Measurements from ENCODE around the gene SPATA6. TPM values are rescaled to one million over a fixed set of nuclear protein-coding genes. Genes with fewer than 3 reads are reported as not detected.
"Not testable (repeated sequence)": the region's sequence is repeated elsewhere in the genome, so short reads cannot be mapped to it uniquely, and the experiment has no call there.

The SPATA6 gene
- total RNA-seq, 3 donors from 2014 or later, result 0.38 to 1.7 (median 1.3) TPM

DNA sequence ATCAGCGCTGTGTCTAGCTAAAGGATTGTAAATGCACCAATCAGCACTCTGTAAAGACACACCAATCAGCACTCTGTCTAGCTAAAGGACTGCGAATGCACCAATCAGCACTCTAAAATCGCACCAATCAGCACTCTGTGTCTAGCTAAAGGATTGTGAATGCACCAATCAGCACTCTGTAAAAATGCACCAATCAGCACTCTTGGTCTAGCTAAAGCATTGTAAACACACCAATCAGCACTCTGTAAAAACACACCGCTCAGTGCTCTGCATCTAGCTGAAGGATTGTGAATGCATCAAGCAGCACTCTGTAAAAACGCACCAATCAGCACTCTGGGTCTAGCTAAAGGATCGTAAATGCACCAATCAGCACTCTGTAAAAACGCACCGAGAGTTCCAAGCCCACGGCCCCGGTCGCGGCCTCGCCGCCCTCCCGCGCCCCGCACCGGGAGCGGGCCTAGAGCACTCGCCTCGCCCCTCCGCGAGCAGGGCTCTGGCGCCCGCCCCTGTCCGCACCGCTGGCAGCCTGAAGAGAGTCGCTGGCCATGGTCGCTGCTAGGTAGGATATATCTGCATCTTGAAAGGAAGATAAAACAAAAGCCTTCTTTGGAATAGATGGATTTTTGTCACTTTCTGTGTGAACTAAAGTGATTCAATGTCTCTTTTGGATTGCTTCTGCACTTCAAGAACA lies 36.5 kb downstream of the SPATA6 start:
- ATAC-seq, H3K9me3 Mint-ChIP-seq: not testable (repeated sequence)

DNA sequence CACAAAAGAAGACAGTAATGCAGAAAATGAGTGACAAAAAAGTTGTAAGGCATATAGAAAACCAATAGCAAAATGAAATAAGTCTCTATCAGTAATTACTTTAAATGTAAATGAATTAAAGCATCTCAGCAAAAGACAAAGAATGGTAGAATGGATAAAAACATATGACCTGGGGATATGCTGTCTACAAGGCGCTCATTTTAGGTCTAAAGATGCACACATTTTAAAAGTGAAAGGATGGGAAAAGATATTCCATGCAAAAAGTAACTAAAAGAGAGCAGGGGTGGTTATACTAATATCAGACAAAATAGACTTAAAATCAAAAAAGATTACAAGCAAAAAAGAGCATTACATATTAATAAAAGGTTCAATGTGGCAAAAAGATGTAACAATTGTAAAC lies 41.2 kb downstream of the SPATA6 start:
- H3K4me3 Mint-ChIP-seq, result no peak overlapping the region
- H3K27me3 Mint-ChIP-seq (ENCODE audit: low read depth), result no peaks in the 10 kb centered on the region
- H3K4me1 Mint-ChIP-seq (ENCODE audit: low read depth), result no peaks in the 10 kb centered on the region
- DNase-seq (no peak), ATAC-seq (no peak)
- H3K36me3 Mint-ChIP-seq (ENCODE audit: insufficient read depth), result no peaks in the 10 kb centered on the region
- peaks cover under 1% of the 10 kb centered on the region for H3K9me3 Mint-ChIP-seq

More for the DNA sequence above, 36.5 kb downstream of the SPATA6 start:
- not testable (repeated sequence) for H3K4me1 Mint-ChIP-seq (ENCODE audit: low read depth); H3K36me3 Mint-ChIP-seq (ENCODE audit: insufficient read depth); H3K4me3 Mint-ChIP-seq; DNase-seq; H3K27me3 Mint-ChIP-seq (ENCODE audit: low read depth)

DNA sequence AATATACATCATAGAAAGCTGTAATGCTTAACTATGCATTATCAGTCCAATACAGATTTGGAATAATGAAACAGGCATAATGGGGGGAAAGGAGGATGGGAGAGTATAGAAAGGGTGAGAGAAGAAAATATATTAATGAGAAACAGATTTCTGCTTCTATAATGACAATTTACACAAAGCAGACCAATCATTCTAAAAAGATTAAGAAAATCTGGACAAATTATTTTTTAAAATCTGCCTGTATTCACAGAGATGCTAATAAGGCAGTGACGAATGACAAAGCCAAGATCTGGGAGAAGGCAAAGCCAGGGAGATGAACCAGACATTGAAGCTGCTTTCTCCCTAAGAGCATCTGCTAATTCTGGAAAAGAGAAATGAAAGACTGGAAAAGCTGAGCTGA lies 50.0 kb downstream of the SPATA6 start:
- DNase-seq (no peak), ATAC-seq (no peak)
- Mint-ChIP-seq H3K4me3 (no peak overlapping the region), H3K36me3 (ENCODE audit: insufficient read depth) (no peaks in the 10 kb centered on the region), H3K9me3 (no peaks in the 10 kb centered on the region), H3K27me3 (ENCODE audit: low read depth) (no peaks in the 10 kb centered on the region), H3K4me1 (ENCODE audit: low read depth) (no peaks in the 10 kb centered on the region)

DNA sequence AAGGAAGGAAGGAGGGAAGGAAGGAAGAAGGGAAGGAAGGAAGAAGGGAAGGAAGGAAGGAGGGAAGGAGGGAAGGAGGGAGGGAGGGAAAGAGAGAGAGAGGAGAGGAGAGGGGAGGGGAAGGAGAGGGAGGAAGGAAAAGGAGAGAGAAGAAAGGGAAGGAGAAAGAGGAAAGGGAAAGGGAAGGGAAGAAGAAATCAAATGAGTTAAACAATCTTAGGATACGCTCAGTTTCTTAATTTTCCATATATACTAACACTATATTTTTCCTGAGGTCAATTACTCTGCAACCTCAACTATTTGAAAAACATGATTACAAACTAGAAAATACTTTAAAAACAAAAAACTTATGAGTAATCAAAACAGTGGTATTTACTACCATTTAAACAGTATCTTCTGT lies 53.3 kb downstream of the SPATA6 start:
- Mint-ChIP-seq H3K36me3 (ENCODE audit: insufficient read depth) (no peaks in the 10 kb centered on the region), H3K4me3 (no peak overlapping the region), H3K27me3 (ENCODE audit: low read depth) (no peaks in the 10 kb centered on the region), H3K4me1 (ENCODE audit: low read depth) (no peaks in the 10 kb centered on the region), H3K9me3 (no peaks in the 10 kb centered on the region)
- ATAC-seq (no peak), DNase-seq (no peak)

DNA sequence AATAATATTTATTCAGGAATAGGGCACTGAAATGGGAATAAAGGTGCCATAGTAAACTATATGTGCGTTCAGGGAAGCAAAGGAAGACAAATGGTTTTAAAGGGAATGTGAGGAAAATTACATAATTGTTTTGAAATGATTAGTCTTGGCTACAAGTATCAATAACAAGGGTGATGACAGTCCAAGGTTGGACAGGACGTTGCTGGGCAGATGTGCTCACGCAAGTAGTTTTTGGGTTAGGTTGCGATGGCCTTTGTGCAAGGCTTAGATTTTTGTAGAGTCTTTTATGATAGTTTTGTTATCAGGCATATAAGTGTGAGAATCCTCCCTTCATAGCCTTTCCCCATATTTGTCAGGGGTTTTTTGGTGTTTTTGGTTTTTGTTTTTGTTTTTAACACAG lies 57.0 kb downstream of the SPATA6 start:
- H3K9me3 Mint-ChIP-seq, result no peaks in the 10 kb centered on the region
- H3K4me3 Mint-ChIP-seq, result no peak overlapping the region
- no peak for DNase-seq
- ATAC-seq, result no peak
- no peaks in the 10 kb centered on the region for H3K27me3 Mint-ChIP-seq (ENCODE audit: low read depth)
- H3K4me1 Mint-ChIP-seq (ENCODE audit: low read depth), result no peaks in the 10 kb centered on the region
- H3K36me3 Mint-ChIP-seq (ENCODE audit: insufficient read depth), result no peaks in the 10 kb centered on the region

DNA sequence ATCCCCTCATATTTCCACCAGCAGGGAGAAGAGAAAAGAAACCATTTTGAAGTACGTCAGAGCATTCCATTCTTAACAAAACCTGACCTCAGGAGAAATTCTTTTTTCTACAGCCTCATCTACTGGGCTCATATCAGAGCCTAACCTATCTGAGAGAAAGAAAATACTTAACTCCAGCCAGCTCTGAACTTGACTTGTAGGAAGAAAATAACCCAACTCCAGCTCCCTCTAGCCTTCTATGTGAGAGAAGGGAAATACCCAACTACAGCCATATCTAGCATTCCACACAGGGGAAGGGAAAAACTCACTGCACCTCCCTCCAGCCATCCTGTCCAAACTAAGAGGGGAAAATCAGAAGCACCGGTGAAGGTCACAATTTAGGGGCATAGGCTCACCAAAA lies 57.7 kb downstream of the SPATA6 start:
- ATAC-seq (no peak), DNase-seq (no peak)
- Mint-ChIP-seq H3K27me3 (ENCODE audit: low read depth) (no peaks in the 10 kb centered on the region), H3K36me3 (ENCODE audit: insufficient read depth) (no peaks in the 10 kb centered on the region), H3K4me1 (ENCODE audit: low read depth) (no peaks in the 10 kb centered on the region), H3K4me3 (no peak overlapping the region), H3K9me3 (no peaks in the 10 kb centered on the region)

DNA sequence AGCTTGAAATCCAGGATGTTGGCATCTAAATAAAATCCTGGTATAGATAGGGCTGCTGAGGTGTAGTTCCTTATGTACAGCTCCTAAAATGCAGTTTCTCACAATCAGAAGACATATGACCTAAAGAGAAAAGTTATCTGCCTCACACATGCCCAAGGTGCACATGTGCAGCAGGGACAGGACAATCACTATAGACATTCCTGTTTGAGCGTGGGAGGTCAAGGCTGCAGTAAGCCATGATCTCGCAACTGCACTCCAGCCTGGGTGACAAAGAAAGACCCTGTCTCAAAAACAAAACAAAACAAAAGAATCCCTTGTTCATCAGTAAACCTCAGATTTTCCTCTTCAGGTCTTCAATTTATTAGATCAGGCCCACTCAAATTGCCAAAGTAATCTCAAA lies 66.1 kb downstream of the SPATA6 start:
- Mint-ChIP-seq H3K9me3 (no peaks in the 10 kb centered on the region), H3K36me3 (ENCODE audit: insufficient read depth) (no peaks in the 10 kb centered on the region), H3K4me3 (no peak overlapping the region), H3K27me3 (ENCODE audit: low read depth) (no peaks in the 10 kb centered on the region), H3K4me1 (ENCODE audit: low read depth) (no peaks in the 10 kb centered on the region)
- DNase-seq, result no peak
- no peak for ATAC-seq

DNA sequence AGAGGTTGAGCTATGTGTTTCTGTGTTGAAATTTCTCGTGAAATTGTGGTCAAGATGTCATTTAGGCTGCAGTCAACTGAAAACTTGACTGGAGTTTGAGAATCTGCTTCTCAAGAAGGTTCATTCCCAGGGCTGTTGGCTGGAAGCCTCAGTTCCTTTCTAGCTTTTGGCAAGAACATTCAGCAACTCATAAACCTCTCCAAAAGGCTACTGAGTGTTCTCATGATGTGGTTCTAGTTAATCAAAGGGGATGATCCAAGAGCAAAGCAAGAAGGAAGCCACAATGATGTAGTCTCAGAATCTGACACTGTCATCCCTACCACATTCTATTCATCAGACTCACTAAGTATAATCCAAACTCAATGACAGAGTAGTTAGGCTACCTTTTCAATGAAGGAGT lies 66.6 kb downstream of the SPATA6 start:
- no peak overlapping the region for H3K4me3 Mint-ChIP-seq
- H3K4me1 Mint-ChIP-seq (ENCODE audit: low read depth), result no peaks in the 10 kb centered on the region
- no peak for DNase-seq
- no peaks in the 10 kb centered on the region for H3K9me3 Mint-ChIP-seq
- H3K27me3 Mint-ChIP-seq (ENCODE audit: low read depth), result no peaks in the 10 kb centered on the region
- H3K36me3 Mint-ChIP-seq (ENCODE audit: insufficient read depth), result no peaks in the 10 kb centered on the region
- no peak for ATAC-seq

DNA sequence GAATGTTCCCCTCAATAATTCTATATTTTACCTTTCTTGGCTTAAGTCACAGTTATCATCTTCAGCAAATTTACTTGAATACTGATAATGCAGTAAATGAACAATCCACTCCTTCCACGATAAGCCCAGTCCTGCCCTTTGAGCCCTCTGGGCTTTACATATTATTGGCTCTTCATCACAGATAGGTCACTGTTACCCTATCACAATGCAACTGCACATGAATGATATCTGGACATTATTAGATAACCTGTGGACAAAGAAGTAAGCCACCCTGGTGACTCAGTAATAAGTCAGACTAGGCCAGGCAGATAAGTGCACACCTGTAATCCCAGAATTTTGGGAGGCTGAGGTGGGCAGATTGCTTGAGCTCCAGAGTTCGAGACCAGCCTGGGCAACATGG lies 69.4 kb downstream of the SPATA6 start:
- no peaks in the 10 kb centered on the region for H3K27me3 Mint-ChIP-seq (ENCODE audit: low read depth)

DNA sequence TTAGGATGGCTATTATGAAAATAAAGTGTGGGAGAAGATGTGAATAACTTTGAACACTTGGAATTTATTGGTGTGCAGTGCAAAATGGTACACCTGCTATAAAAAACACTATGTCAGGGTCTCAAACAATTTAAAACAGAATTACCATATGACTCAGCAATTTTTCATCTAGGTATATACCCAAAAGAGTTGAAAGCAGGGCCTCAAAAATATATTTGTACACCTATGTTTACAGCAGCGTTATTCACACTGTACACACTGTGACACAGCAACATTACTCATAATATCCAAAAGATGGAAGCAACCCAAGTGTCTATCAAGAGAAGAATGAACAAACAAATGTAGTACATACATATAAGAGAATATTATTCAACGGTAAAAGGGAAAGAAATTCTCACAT lies 75.8 kb downstream of the SPATA6 start:
- Mint-ChIP-seq H3K9me3 (no peaks in the 10 kb centered on the region), H3K4me1 (ENCODE audit: low read depth) (no peaks in the 10 kb centered on the region), H3K36me3 (ENCODE audit: insufficient read depth) (no peaks in the 10 kb centered on the region), H3K4me3 (no peak overlapping the region), H3K27me3 (ENCODE audit: low read depth) (peaks cover 1% of the 10 kb centered on the region)
- DNase-seq (no peak), ATAC-seq (no peak)

More for the DNA sequence above, 69.4 kb downstream of the SPATA6 start:
- Mint-ChIP-seq H3K4me1 (ENCODE audit: low read depth) (no peaks in the 10 kb centered on the region), H3K36me3 (ENCODE audit: insufficient read depth) (no peaks in the 10 kb centered on the region), H3K4me3 (no peak overlapping the region), H3K9me3 (no peaks in the 10 kb centered on the region)
- ATAC-seq (no peak), DNase-seq (no peak)

DNA sequence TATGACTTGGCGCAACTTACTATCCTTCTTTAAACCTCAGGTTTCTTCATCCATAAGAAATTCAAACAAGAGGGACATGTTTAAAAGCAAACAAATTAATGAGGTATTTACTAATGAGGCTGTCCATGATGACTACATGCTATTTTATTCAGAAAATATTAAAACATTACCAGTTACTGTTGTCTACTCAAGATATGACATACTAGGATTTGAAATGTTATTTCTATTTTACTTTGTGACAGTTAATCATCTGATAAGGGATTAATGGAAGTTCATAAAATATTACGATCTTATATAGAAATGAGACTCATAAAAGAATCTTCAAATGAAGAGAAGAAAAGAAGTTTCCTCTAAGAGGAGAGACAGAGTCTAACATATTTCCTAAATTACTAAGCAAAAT lies 80.1 kb downstream of the SPATA6 start:
- ATAC-seq, result no peak
- no peak for DNase-seq
- Mint-ChIP-seq H3K4me1 (ENCODE audit: low read depth) (no peaks in the 10 kb centered on the region), H3K9me3 (no peaks in the 10 kb centered on the region), H3K36me3 (ENCODE audit: insufficient read depth) (no peaks in the 10 kb centered on the region), H3K27me3 (ENCODE audit: low read depth) (peaks cover 1% of the 10 kb centered on the region), H3K4me3 (no peak overlapping the region)

DNA sequence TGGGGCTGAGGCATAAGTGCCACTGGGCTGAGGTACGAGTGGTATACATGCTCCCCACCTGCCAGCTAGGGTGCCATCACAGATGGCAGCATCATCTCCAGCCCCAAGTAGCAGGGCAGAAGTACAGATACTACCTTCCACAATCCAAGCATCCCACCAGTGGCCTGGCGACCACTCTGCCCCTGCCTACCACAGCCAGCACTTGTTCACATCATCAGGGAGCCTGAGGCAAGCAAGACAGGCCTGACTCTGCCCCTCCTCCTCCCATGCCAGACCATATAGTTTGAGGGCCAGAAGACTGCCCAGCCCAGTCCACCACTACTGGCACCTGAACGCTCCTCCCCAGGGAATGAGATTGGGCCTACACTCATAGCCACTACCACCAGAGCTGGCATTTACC lies 84.6 kb downstream of the SPATA6 start:
- ATAC-seq (no peak), DNase-seq (no peak)
- Mint-ChIP-seq H3K27me3 (ENCODE audit: low read depth) (no peaks in the 10 kb centered on the region), H3K4me3 (no peak overlapping the region), H3K9me3 (no peaks in the 10 kb centered on the region), H3K36me3 (ENCODE audit: insufficient read depth) (no peaks in the 10 kb centered on the region), H3K4me1 (ENCODE audit: low read depth) (no peaks in the 10 kb centered on the region)

DNA sequence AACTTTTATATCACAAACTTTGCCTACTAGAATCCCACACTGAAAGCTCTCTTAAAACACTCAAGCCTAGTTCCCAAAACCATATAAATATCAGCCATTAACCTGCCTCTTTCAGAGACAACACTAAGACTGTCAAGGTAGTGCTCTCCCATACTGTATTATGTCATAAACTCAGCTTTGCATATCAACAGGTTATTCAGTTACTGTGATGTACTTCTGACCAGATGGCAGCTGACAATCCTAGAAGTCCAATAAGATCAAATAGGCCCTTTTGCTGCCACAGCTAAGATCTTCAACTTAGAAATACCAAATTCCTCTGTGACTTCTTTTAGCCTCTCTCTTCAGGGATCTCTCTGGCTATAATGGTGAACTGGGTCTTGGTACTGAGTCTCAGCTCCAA lies 97.2 kb downstream of the SPATA6 start:
- ATAC-seq (no peak), DNase-seq (no peak)
- Mint-ChIP-seq H3K4me1 (ENCODE audit: low read depth) (no peaks in the 10 kb centered on the region), H3K4me3 (no peak overlapping the region), H3K27me3 (ENCODE audit: low read depth) (no peaks in the 10 kb centered on the region), H3K36me3 (ENCODE audit: insufficient read depth) (peaks cover 11% of the 10 kb centered on the region), H3K9me3 (peaks cover 8% of the 10 kb centered on the region)

DNA sequence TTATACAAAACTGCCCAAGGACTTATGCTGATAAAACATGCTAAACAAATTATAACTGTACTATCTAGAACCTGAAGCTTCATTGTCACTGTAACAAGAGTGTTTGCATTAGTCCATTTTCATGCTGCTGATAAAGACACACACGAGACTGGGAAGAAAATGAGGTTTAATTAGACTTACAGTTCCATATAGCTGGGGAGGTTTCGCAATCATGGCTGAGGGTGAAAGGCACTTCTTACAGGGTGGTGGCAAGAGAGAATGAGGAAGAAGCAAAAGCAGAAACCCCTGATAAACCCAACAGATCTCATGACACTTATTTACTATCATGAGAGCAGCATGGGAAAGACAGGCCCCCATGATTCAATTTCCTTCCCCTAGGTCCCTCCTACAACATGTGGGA lies 100.4 kb downstream of the SPATA6 start:
- Mint-ChIP-seq H3K4me1 (ENCODE audit: low read depth) (no peaks in the 10 kb centered on the region), H3K27me3 (ENCODE audit: low read depth) (no peaks in the 10 kb centered on the region), H3K36me3 (ENCODE audit: insufficient read depth) (peaks cover 1% of the 10 kb centered on the region), H3K9me3 (peaks cover 7% of the 10 kb centered on the region), H3K4me3 (no peak overlapping the region)
- no peak for ATAC-seq
- no peak for DNase-seq

DNA sequence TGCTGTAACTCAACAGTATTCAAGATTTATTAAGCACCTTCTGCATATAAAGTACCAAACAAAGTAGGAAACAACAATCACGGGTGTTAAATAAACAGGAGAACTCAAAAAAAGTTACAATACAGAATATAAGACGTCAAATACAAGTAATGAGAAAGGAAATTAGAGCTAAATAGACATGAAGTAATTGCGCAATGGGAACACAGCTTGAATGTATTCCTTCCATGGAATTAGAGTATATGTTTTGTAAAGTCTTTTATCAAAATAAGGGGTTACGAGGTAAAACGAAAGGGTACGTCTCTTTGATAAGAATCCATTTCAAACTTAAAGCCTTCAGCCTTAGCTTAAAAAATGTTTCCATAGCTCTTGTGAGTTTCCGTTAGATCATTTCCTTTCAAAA lies 109.1 kb downstream of the SPATA6 start:
- Mint-ChIP-seq H3K4me3 (no peak overlapping the region), H3K9me3 (peaks cover 6% of the 10 kb centered on the region), H3K36me3 (ENCODE audit: insufficient read depth) (no peaks in the 10 kb centered on the region), H3K27me3 (ENCODE audit: low read depth) (no peaks in the 10 kb centered on the region), H3K4me1 (ENCODE audit: low read depth) (no peaks in the 10 kb centered on the region)
- DNase-seq (no peak), ATAC-seq (no peak)

DNA sequence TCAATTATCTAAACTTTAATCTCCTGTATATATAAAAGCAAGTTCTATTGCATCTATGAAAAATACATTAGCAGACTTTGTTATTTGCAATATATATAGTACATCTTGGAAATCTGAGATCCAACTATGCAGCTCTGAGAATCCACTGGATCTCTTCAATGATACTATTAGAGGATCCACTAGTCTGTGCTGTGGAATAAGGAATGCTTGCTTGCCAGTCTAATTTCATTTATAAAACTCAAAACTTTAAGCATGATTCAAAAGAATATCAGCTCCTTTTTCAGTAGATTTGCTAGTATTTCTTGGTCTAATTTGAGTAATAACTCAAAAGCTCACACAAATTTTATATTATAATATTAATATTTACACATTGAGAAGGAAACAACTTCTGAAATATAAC lies 115.1 kb downstream of the SPATA6 start:
- no peaks in the 10 kb centered on the region for H3K4me1 Mint-ChIP-seq (ENCODE audit: low read depth)
- no peaks in the 10 kb centered on the region for H3K9me3 Mint-ChIP-seq
- ATAC-seq (no peak), DNase-seq (no peak)
- H3K36me3 Mint-ChIP-seq (ENCODE audit: insufficient read depth), result no peaks in the 10 kb centered on the region
- no peak overlapping the region for H3K4me3 Mint-ChIP-seq
- no peaks in the 10 kb centered on the region for H3K27me3 Mint-ChIP-seq (ENCODE audit: low read depth)
